Measurements from ENCODE around the gene POLR2E.
A peak's percentile ranks its signal among the peaks of the same experiment; 100 is the strongest.

The POLR2E gene

GRCh38 chr19:1079566-1080111 is 15.5 kb downstream of the POLR2E start:
- peaks cover 4 to 8% of the 10 kb centered on the region in 2 donors for H3K4me1 ChIP-seq (ENCODE audit: control insufficient read depth in 1 of 2, insufficient read depth in 2 of 2, low read length in 2 of 2)
- no peaks in the 10 kb centered on the region for H3K9me3 ChIP-seq (ENCODE audit: control insufficient read depth in 1 of 2, low read length in 2 of 2)
- no peaks in the 10 kb centered on the region for H3K36me3 ChIP-seq (ENCODE audit: control insufficient read depth in 1 of 2, insufficient read depth in 2 of 2, low read length in 2 of 2)
- H3K27ac ChIP-seq (ENCODE audit: low read length): no peak overlapping the region
- H3K27me3 ChIP-seq (ENCODE audit: low read depth, low read length): no peaks in the 10 kb centered on the region
- no peak overlapping the region for H3K4me3 ChIP-seq (ENCODE audit: low read depth in 1 of 2, low read length in 2 of 2)

GRCh38 chr19:1076951-1077350 is 18.2 kb downstream of the POLR2E start:
- H3K9me3 ChIP-seq (ENCODE audit: control insufficient read depth in 1 of 2, low read length in 2 of 2): no peaks in the 10 kb centered on the region
- peaks cover 0 to 4% of the 10 kb centered on the region in 2 donors for H3K4me1 ChIP-seq (ENCODE audit: control insufficient read depth in 1 of 2, insufficient read depth in 2 of 2, low read length in 2 of 2)
- peaks cover 3% of the 10 kb centered on the region for H3K27me3 ChIP-seq (ENCODE audit: low read depth, low read length)
- no peak overlapping the region for H3K4me3 ChIP-seq (ENCODE audit: low read depth in 1 of 2, low read length in 2 of 2)
- no peaks in the 10 kb centered on the region for H3K36me3 ChIP-seq (ENCODE audit: control insufficient read depth in 1 of 2, insufficient read depth in 2 of 2, low read length in 2 of 2)
- no peak overlapping the region for H3K27ac ChIP-seq (ENCODE audit: low read length)

GRCh38 chr19:1076046-1076386 is 19.2 kb downstream of the POLR2E start:
- Histone ChIP-seq H3K36me3 (ENCODE audit: control insufficient read depth in 1 of 2, insufficient read depth in 2 of 2, low read length in 2 of 2) (no peaks in the 10 kb centered on the region), H3K4me1 (ENCODE audit: control insufficient read depth in 1 of 2, insufficient read depth in 2 of 2, low read length in 2 of 2) (peaks cover 4 to 6% of the 10 kb centered on the region in 2 donors), H3K9me3 (ENCODE audit: control insufficient read depth in 1 of 2, low read length in 2 of 2) (no peaks in the 10 kb centered on the region), H3K27me3 (ENCODE audit: low read depth, low read length) (peaks cover 3% of the 10 kb centered on the region), H3K4me3 (ENCODE audit: low read depth in 1 of 2, low read length in 2 of 2) (no peak overlapping the region), H3K27ac (ENCODE audit: low read length) (no peak overlapping the region)

- H3K36me3 ChIP-seq (ENCODE audit: control insufficient read depth in 1 of 2, insufficient read depth in 2 of 2, low read length in 2 of 2): no peaks in the 10 kb centered on the region
- H3K27ac ChIP-seq (ENCODE audit: low read length): no peak overlapping the region
- H3K4me3 ChIP-seq (ENCODE audit: low read depth in 1 of 2, low read length in 2 of 2): no peak overlapping the region
- peaks cover 7% of the 10 kb centered on the region for H3K27me3 ChIP-seq (ENCODE audit: low read depth, low read length)
- H3K9me3 ChIP-seq (ENCODE audit: control insufficient read depth in 1 of 2, low read length in 2 of 2): no peaks in the 10 kb centered on the region
- peaks cover 4 to 9% of the 10 kb centered on the region in 2 donors for H3K4me1 ChIP-seq (ENCODE audit: control insufficient read depth in 1 of 2, insufficient read depth in 2 of 2, low read length in 2 of 2)
Observed at GRCh38 chr19:1074544-1075283, 20.5 kb downstream of the POLR2E start.

- no peak overlapping the region for H3K27ac ChIP-seq (ENCODE audit: low read length)
- no peak overlapping the region for H3K4me3 ChIP-seq (ENCODE audit: low read depth in 1 of 2, low read length in 2 of 2)
- peaks cover 7% of the 10 kb centered on the region for H3K27me3 ChIP-seq (ENCODE audit: low read depth, low read length)
- H3K4me1 ChIP-seq (ENCODE audit: control insufficient read depth in 1 of 2, insufficient read depth in 2 of 2, low read length in 2 of 2): peaks cover 4 to 14% of the 10 kb centered on the region in 2 donors
- H3K36me3 ChIP-seq (ENCODE audit: control insufficient read depth in 1 of 2, insufficient read depth in 2 of 2, low read length in 2 of 2): no peaks in the 10 kb centered on the region
- no peaks in the 10 kb centered on the region for H3K9me3 ChIP-seq (ENCODE audit: control insufficient read depth in 1 of 2, low read length in 2 of 2)
Observed at GRCh38 chr19:1073956-1074517, 21.1 kb downstream of the POLR2E start.

- no peaks in the 10 kb centered on the region for H3K36me3 ChIP-seq (ENCODE audit: control insufficient read depth in 1 of 2, insufficient read depth in 2 of 2, low read length in 2 of 2)
- H3K27me3 ChIP-seq (ENCODE audit: low read depth, low read length): peaks cover 13% of the 10 kb centered on the region
- peaks cover 4 to 14% of the 10 kb centered on the region in 2 donors for H3K4me1 ChIP-seq (ENCODE audit: control insufficient read depth in 1 of 2, insufficient read depth in 2 of 2, low read length in 2 of 2)
- no peaks in the 10 kb centered on the region for H3K9me3 ChIP-seq (ENCODE audit: control insufficient read depth in 1 of 2, low read length in 2 of 2)
- H3K27ac ChIP-seq (ENCODE audit: low read length): no peak overlapping the region
- no peak overlapping the region for H3K4me3 ChIP-seq (ENCODE audit: low read depth in 1 of 2, low read length in 2 of 2)
Observed at GRCh38 chr19:1073063-1073955, 21.9 kb downstream of the POLR2E start.

GRCh38 chr19:1072371-1073015 is 22.7 kb downstream of the POLR2E start:
- H3K36me3 ChIP-seq (ENCODE audit: control insufficient read depth in 1 of 2, insufficient read depth in 2 of 2, low read length in 2 of 2): no peaks in the 10 kb centered on the region
- H3K27me3 ChIP-seq (ENCODE audit: low read depth, low read length): peaks cover 13% of the 10 kb centered on the region
- no peak overlapping the region for H3K4me3 ChIP-seq (ENCODE audit: low read depth in 1 of 2, low read length in 2 of 2)
- peaks cover 4 to 15% of the 10 kb centered on the region in 2 donors for H3K4me1 ChIP-seq (ENCODE audit: control insufficient read depth in 1 of 2, insufficient read depth in 2 of 2, low read length in 2 of 2)
- no peaks in the 10 kb centered on the region for H3K9me3 ChIP-seq (ENCODE audit: control insufficient read depth in 1 of 2, low read length in 2 of 2)
- H3K27ac ChIP-seq (ENCODE audit: low read length): no peak overlapping the region

- peaks cover 4 to 28% of the 10 kb centered on the region in 2 donors for H3K4me1 ChIP-seq (ENCODE audit: control insufficient read depth in 1 of 2, insufficient read depth in 2 of 2, low read length in 2 of 2)
- no peak overlapping the region for H3K27ac ChIP-seq (ENCODE audit: low read length)
- no peaks in the 10 kb centered on the region for H3K9me3 ChIP-seq (ENCODE audit: control insufficient read depth in 1 of 2, low read length in 2 of 2)
- H3K4me3 ChIP-seq (ENCODE audit: low read depth in 1 of 2, low read length in 2 of 2): no peak overlapping the region
- H3K27me3 ChIP-seq (ENCODE audit: low read depth, low read length): peaks cover 16% of the 10 kb centered on the region
- H3K36me3 ChIP-seq (ENCODE audit: control insufficient read depth in 1 of 2, insufficient read depth in 2 of 2, low read length in 2 of 2): no peaks in the 10 kb centered on the region
Observed at GRCh38 chr19:1070931-1071791, 24.0 kb downstream of the POLR2E start.

GRCh38 chr19:1070576-1070930 is 24.6 kb downstream of the POLR2E start:
- H3K4me1 ChIP-seq (ENCODE audit: control insufficient read depth in 1 of 2, insufficient read depth in 2 of 2, low read length in 2 of 2): peaks cover under 1 to 32% of the 10 kb centered on the region in 2 donors
- H3K27ac ChIP-seq (ENCODE audit: low read length): no peak overlapping the region
- H3K27me3 ChIP-seq (ENCODE audit: low read depth, low read length): peaks cover 22% of the 10 kb centered on the region

GRCh38 chr19:1069009-1069779 is 26.0 kb downstream of the POLR2E start:
- Histone ChIP-seq H3K27me3 (ENCODE audit: low read depth, low read length) (peaks cover 26% of the 10 kb centered on the region), H3K4me1 (ENCODE audit: control insufficient read depth in 1 of 2, insufficient read depth in 2 of 2, low read length in 2 of 2) (peaks cover 0 to 44% of the 10 kb centered on the region in 2 donors), H3K4me3 (ENCODE audit: low read depth in 1 of 2, low read length in 2 of 2) (peak overlapping the region; percentile 39 to 59), H3K27ac (ENCODE audit: low read length) (no peak overlapping the region), H3K36me3 (ENCODE audit: control insufficient read depth in 1 of 2, insufficient read depth in 2 of 2, low read length in 2 of 2) (no peaks in the 10 kb centered on the region), H3K9me3 (ENCODE audit: control insufficient read depth in 1 of 2, low read length in 2 of 2) (no peaks in the 10 kb centered on the region)

More at GRCh38 chr19:1070576-1070930, 24.6 kb downstream of the POLR2E start:
- Histone ChIP-seq H3K4me3 (ENCODE audit: low read depth in 1 of 2, low read length in 2 of 2) (no peak overlapping the region), H3K9me3 (ENCODE audit: control insufficient read depth in 1 of 2, low read length in 2 of 2) (no peaks in the 10 kb centered on the region), H3K36me3 (ENCODE audit: control insufficient read depth in 1 of 2, insufficient read depth in 2 of 2, low read length in 2 of 2) (no peaks in the 10 kb centered on the region)

Data from muscle layer of duodenum (tissue), 2 donors.